HepG2 (cell line): ENCODE results near the gene TH. TPM values are rescaled to one million over a fixed set of nuclear protein-coding genes. Genes with fewer than 3 reads are reported as not detected.

Source experiments
- ARNT2 ChIP-seq: sonication (generic); formaldehyde crosslinking; IDR thresholded peaks from 2 replicates; pipeline ENCODE4 v1.8.0; 2022; ENCODE audit warnings: mild to moderate bottlenecking, low read depth, missing genetic modification reagents, moderate library complexity
- HOXA9 ChIP-seq: sonication (generic); formaldehyde crosslinking; IDR thresholded peaks from 2 replicates; pipeline ENCODE4 v1.8.1; 2022; ENCODE audit warnings: missing genetic modification reagents, mild to moderate bottlenecking, moderate library complexity, borderline replicate concordance
- JDP2 ChIP-seq: sonication (generic); formaldehyde crosslinking; IDR thresholded peaks from 2 replicates; pipeline ENCODE4 v1.8.1; 2022; ENCODE audit warnings: missing genetic modification reagents, borderline replicate concordance
- NR3C1 ChIP-seq: sonication (generic); formaldehyde crosslinking; IDR thresholded peaks from 2 replicates; pipeline ENCODE4 v1.4.0; 2020; ENCODE audit warnings: missing genetic modification reagents
- SMAD3 ChIP-seq: sonication (generic); formaldehyde crosslinking; IDR thresholded peaks from 2 replicates; pipeline ENCODE4 v1.4.0; 2020; ENCODE audit warnings: missing genetic modification reagents
- TEAD2 ChIP-seq: sonication (generic); formaldehyde crosslinking; IDR thresholded peaks from 2 replicates; pipeline ENCODE4 v1.9.0; 2021; ENCODE audit warnings: missing genetic modification reagents
- ZNF350 ChIP-seq: sonication (generic); formaldehyde crosslinking; IDR thresholded peaks from 2 replicates; pipeline ENCODE4 v1.4.0; 2020; ENCODE audit warnings: mild to moderate bottlenecking, low read depth, missing genetic modification reagents, borderline replicate concordance
- ZNF550 ChIP-seq: sonication (generic); formaldehyde crosslinking; IDR thresholded peaks from 2 replicates; pipeline ENCODE4 v1.4.0; 2020; ENCODE audit warnings: mild to moderate bottlenecking, missing genetic modification reagents, borderline replicate concordance
- ZNF766 ChIP-seq: sonication (generic); formaldehyde crosslinking; IDR thresholded peaks from 2 replicates; pipeline ENCODE4 v1.5.0; 2020; ENCODE audit warnings: missing genetic modification reagents, borderline replicate concordance
- ZNF782 ChIP-seq: sonication (generic); formaldehyde crosslinking; IDR thresholded peaks from 2 replicates; pipeline ENCODE4 v1.4.0; 2020; ENCODE audit warnings: missing genetic modification reagents, mild to moderate bottlenecking, borderline replicate concordance
- ZNF879 ChIP-seq: sonication (generic); formaldehyde crosslinking; IDR thresholded peaks from 2 replicates; pipeline ENCODE4 v1.8.1; 2023; ENCODE audit warnings: missing genetic modification reagents
- polyA plus RNA-seq, 8 experiments: library from polyadenylated mRNA; depleted of rRNA in 3 of 8; stranded (reverse) in 7 of 8; unstranded in 1 of 8; fragments of >200 nt; fragmentation: Illumina TruSeq in 4 of 8; extraction: Trizol in 4 of 8; gene quantifications; 2 replicates each; pipeline versions ENCODE4 v1.2.1 to v1.2.3, GENCODE V29; 2011 to 2016; ENCODE audit warnings: low read depth in 4 of 8, missing spikeins in 1 of 8, mixed read lengths in 1 of 8; ENCODE audit not compliant: insufficient read depth in 1 of 8
- total RNA-seq, 5 experiments: library from RNA; depleted of rRNA; stranded (reverse); fragments of >200 nt; fragmentation: Illumina TruSeq; extraction: Trizol; gene quantifications; 2 replicates each; pipeline ENCODE4 v1.2.3, GENCODE V29; 2016; ENCODE audit warnings: low read depth in 1 of 5
- TF ChIP-seq, protein P1 (sequence below): sonication (generic); formaldehyde crosslinking; IDR thresholded peaks from 2 replicates; pipeline ENCODE4 v1.5.1; 2020; ENCODE audit warnings: mild to moderate bottlenecking, missing genetic modification reagents, moderate library complexity
- TF ChIP-seq, protein P2 (sequence below): IDR thresholded peaks from 2 replicates; pipeline ENCODE4 v1.6.1; 2016; ENCODE audit warnings: low read depth
- TF ChIP-seq, protein P3 (sequence below): IDR thresholded peaks from 2 replicates; pipeline ENCODE4 v1.6.1; 2018; ENCODE audit warnings: missing genetic modification reagents, mild to moderate bottlenecking, missing compliant biosample characterization
- TF ChIP-seq, protein P4 (sequence below): sonication (generic); formaldehyde crosslinking; IDR thresholded peaks from 2 replicates; pipeline ENCODE4 v1.8.1; 2023; ENCODE audit warnings: missing genetic modification reagents, inconsistent platforms, borderline replicate concordance
- TF ChIP-seq, protein P5 (sequence below), 2 experiments: IDR thresholded peaks; 2 replicates each; pipeline ENCODE4 v1.6.1; 2011 to 2012; ENCODE audit warnings: low read length in 2 of 2, borderline replicate concordance in 1 of 2, low read depth in 1 of 2, mild to moderate bottlenecking in 1 of 2, moderate library complexity in 1 of 2

The TH gene
- total and polyA plus RNA-seq, 2 of the 13 experiments (the other 11 are each of a cell fraction or from before 2014, with no cell fraction given): 0.36 TPM; not detected in 1

DNA sequence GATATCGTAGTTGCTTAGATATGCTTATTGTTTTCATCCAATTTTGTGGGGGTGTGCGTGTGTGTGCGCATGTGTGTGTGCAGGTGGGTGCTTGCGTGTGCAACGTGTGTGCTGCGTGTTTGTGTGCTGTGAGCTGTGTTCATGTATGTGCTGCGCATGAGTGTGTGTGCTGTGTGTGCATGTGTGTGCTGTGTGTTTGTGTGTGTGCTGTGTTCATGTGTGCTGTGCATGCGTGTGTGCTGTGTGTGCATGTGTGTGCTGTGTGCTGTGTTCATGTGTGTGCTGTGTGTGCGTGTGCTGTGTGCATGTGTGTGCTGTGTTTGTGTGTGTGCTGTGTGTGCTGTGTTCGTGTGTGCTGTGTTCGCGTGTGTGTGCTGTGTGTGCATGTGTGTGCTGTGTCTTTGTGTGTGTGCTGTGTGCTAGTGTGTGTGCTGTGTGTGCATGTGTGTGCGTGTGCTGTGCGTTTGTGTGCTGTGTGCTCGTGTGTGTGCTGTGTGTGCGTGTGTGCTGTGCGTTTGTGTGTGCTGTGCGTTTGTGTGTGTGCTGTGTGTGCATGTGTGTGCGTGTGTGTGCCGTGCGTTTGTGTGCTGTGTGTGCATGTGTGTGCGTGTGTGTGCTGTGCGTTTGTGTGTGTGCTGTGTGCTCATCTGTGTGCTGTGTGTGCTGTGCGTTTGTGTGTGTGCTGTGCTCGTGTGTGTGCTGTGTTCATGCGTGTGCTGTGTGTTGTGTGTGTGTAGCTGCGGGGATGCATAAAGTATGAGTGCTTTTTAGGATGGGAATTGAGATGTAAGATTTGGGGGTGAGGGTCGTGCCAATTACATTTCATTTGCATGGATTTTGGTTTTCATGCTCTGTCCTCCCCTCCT is 40.0 kb downstream of the TH start (continued):
- TF ChIP-seq, protein P1, sequence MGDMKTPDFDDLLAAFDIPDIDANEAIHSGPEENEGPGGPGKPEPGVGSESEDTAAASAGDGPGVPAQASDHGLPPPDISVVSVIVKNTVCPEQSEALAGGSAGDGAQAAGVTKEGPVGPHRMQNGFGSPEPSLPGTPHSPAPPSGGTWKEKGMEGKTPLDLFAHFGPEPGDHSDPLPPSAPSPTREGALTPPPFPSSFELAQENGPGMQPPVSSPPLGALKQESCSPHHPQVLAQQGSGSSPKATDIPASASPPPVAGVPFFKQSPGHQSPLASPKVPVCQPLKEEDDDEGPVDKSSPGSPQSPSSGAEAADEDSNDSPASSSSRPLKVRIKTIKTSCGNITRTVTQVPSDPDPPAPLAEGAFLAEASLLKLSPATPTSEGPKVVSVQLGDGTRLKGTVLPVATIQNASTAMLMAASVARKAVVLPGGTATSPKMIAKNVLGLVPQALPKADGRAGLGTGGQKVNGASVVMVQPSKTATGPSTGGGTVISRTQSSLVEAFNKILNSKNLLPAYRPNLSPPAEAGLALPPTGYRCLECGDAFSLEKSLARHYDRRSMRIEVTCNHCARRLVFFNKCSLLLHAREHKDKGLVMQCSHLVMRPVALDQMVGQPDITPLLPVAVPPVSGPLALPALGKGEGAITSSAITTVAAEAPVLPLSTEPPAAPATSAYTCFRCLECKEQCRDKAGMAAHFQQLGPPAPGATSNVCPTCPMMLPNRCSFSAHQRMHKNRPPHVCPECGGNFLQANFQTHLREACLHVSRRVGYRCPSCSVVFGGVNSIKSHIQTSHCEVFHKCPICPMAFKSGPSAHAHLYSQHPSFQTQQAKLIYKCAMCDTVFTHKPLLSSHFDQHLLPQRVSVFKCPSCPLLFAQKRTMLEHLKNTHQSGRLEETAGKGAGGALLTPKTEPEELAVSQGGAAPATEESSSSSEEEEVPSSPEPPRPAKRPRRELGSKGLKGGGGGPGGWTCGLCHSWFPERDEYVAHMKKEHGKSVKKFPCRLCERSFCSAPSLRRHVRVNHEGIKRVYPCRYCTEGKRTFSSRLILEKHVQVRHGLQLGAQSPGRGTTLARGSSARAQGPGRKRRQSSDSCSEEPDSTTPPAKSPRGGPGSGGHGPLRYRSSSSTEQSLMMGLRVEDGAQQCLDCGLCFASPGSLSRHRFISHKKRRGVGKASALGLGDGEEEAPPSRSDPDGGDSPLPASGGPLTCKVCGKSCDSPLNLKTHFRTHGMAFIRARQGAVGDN: peak; percentile 60
- TF ChIP-seq TEAD2 (CRISPR knock-in tag) (no peak), ZNF350 (peak; percentile 38; the same call in 1 of the 2 replicates), ARNT2 (CRISPR knock-in tag) (no peak), NR3C1 (CRISPR knock-in tag) (no peak), HOXA9 (CRISPR knock-in tag) (0 out of 2 replicates have a peak, but pooled peaks have one; percentile 70), ZNF879 (CRISPR knock-in tag) (0 out of 2 replicates have a peak, but pooled peaks have one; percentile 6), JDP2 (no peak; the same call in 1 of the 2 replicates), ZNF550 (CRISPR knock-in tag) (no peak), SMAD3 (CRISPR knock-in tag) (no peak), ZNF766 (CRISPR knock-in tag) (no peak), ZNF782 (CRISPR knock-in tag) (no peak)
- TF ChIP-seq, protein P2, sequence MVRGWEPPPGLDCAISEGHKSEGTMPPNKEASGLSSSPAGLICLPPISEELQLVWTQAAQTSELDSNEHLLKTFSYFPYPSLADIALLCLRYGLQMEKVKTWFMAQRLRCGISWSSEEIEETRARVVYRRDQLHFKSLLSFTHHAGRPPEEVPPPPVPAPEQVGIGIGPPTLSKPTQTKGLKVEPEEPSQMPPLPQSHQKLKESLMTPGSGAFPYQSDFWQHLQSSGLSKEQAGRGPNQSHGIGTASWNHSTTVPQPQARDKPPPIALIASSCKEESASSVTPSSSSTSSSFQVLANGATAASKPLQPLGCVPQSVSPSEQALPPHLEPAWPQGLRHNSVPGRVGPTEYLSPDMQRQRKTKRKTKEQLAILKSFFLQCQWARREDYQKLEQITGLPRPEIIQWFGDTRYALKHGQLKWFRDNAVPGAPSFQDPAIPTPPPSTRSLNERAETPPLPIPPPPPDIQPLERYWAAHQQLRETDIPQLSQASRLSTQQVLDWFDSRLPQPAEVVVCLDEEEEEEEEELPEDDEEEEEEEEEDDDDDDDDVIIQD (CRISPR knock-in tag): no peak
- TF ChIP-seq, protein P3, sequence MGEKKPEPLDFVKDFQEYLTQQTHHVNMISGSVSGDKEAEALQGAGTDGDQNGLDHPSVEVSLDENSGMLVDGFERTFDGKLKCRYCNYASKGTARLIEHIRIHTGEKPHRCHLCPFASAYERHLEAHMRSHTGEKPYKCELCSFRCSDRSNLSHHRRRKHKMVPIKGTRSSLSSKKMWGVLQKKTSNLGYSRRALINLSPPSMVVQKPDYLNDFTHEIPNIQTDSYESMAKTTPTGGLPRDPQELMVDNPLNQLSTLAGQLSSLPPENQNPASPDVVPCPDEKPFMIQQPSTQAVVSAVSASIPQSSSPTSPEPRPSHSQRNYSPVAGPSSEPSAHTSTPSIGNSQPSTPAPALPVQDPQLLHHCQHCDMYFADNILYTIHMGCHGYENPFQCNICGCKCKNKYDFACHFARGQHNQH (CRISPR knock-in tag): no peak
- TF ChIP-seq, protein P4, sequence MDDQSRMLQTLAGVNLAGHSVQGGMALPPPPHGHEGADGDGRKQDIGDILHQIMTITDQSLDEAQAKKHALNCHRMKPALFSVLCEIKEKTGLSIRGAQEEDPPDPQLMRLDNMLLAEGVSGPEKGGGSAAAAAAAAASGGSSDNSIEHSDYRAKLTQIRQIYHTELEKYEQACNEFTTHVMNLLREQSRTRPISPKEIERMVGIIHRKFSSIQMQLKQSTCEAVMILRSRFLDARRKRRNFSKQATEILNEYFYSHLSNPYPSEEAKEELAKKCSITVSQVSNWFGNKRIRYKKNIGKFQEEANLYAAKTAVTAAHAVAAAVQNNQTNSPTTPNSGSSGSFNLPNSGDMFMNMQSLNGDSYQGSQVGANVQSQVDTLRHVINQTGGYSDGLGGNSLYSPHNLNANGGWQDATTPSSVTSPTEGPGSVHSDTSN (CRISPR knock-in tag): no peak
- TF ChIP-seq, protein P5, sequence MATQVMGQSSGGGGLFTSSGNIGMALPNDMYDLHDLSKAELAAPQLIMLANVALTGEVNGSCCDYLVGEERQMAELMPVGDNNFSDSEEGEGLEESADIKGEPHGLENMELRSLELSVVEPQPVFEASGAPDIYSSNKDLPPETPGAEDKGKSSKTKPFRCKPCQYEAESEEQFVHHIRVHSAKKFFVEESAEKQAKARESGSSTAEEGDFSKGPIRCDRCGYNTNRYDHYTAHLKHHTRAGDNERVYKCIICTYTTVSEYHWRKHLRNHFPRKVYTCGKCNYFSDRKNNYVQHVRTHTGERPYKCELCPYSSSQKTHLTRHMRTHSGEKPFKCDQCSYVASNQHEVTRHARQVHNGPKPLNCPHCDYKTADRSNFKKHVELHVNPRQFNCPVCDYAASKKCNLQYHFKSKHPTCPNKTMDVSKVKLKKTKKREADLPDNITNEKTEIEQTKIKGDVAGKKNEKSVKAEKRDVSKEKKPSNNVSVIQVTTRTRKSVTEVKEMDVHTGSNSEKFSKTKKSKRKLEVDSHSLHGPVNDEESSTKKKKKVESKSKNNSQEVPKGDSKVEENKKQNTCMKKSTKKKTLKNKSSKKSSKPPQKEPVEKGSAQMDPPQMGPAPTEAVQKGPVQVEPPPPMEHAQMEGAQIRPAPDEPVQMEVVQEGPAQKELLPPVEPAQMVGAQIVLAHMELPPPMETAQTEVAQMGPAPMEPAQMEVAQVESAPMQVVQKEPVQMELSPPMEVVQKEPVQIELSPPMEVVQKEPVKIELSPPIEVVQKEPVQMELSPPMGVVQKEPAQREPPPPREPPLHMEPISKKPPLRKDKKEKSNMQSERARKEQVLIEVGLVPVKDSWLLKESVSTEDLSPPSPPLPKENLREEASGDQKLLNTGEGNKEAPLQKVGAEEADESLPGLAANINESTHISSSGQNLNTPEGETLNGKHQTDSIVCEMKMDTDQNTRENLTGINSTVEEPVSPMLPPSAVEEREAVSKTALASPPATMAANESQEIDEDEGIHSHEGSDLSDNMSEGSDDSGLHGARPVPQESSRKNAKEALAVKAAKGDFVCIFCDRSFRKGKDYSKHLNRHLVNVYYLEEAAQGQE (IDR thresholded peaks at IDR 0.05; ENCODE audit: borderline replicate concordance in 1 of 2, low read depth in 1 of 2, low read length in 2 of 2): no peak
